Hippocampal formation (tissue), 2 donors: Measurements from ENCODE around the gene OLFML2B.
A peak's percentile ranks its signal among the peaks of the same experiment; 100 is the strongest.

ENCODE experiments used
- DNase-seq, 2 donors: peaks; one replicate each; lab custom pipeline; 2025; lab: John Stamatoyannopoulos, UW

Gene OLFML2B

GRCh38 chr1:162006081-162006480, 17.6 kb downstream of the OLFML2B start:
- no peak for DNase-seq

GRCh38 chr1:162004441-162004950, 19.2 kb downstream of the OLFML2B start:
- no peak for DNase-seq

- peak; percentile 27 to 47 for DNase-seq
These were observed 19.8 kb downstream of the OLFML2B start for GRCh38 chr1:162003830-162004215.

- no peak for DNase-seq
These were observed 20.4 kb downstream of the OLFML2B start for GRCh38 chr1:162003061-162003829.

- DNase-seq: no peak
These were observed 23.6 kb downstream of the OLFML2B start for GRCh38 chr1:162000053-162000420.

- no peak for DNase-seq
These were observed 24.2 kb downstream of the OLFML2B start for GRCh38 chr1:161999301-162000052.

- DNase-seq: no peak
These were observed 24.9 kb downstream of the OLFML2B start for GRCh38 chr1:161998811-161999210.

GRCh38 chr1:161997152-161997551, 26.5 kb downstream of the OLFML2B start:
- DNase-seq: no peak

- peak; percentile 64 to 70 for DNase-seq
These were observed 29.4 kb downstream of the OLFML2B start for GRCh38 chr1:161994175-161994668.

GRCh38 chr1:161993576-161993975, 30.1 kb downstream of the OLFML2B start:
- DNase-seq: no peak

GRCh38 chr1:161989786-161990185, 33.9 kb downstream of the OLFML2B start:
- no peak for DNase-seq

GRCh38 chr1:161989108-161989507, 34.6 kb downstream of the OLFML2B start:
- DNase-seq: no peak

GRCh38 chr1:161988413-161988812, 35.3 kb downstream of the OLFML2B start:
- DNase-seq: no peak

GRCh38 chr1:161987872-161988271, 35.8 kb downstream of the OLFML2B start:
- no peak for DNase-seq

- DNase-seq: no peak
These were observed 36.4 kb downstream of the OLFML2B start for GRCh38 chr1:161987303-161987702.

GRCh38 chr1:161986328-161986727, 37.3 kb downstream of the OLFML2B start:
- DNase-seq: peak; percentile 27 to 60

GRCh38 chr1:161985301-161985822, 38.3 kb downstream of the OLFML2B start:
- no peak for DNase-seq

GRCh38 chr1:161983725-161984124, 39.9 kb downstream of the OLFML2B start:
- no peak for DNase-seq

GRCh38 chr1:161982917-161983316, 40.8 kb downstream of the OLFML2B start:
- no peak for DNase-seq

- no peak for DNase-seq
These were observed 41.2 kb downstream of the OLFML2B start for GRCh38 chr1:161982507-161982895.

- DNase-seq: no peak
These were observed 41.7 kb downstream of the OLFML2B start for GRCh38 chr1:161981735-161982506.

- DNase-seq: no peak
These were observed 42.5 kb downstream of the OLFML2B start for GRCh38 chr1:161981126-161981525.
